HG03060 (cell line): ENCODE measurements around the gene RELB.
A peak's percentile ranks its signal among the peaks of the same experiment; 100 is the strongest.

Source experiments
- ATAC-seq: cut with Tn5 transposase; IDR thresholded peaks from one replicate; pipeline ENCODE4 v1.9.1; 2021; ENCODE audit warnings: low read depth, moderate number of reproducible peaks; ENCODE audit not compliant: unreplicated experiment

RELB gene

GRCh38 chr19:45056831-45057230 is 55.6 kb downstream of the RELB start:
- ATAC-seq = no peak

GRCh38 chr19:45057444-45057843 is 56.2 kb downstream of the RELB start:
- no peak for ATAC-seq

- no peak for ATAC-seq
Measured at GRCh38 chr19:45058622-45059159, 57.4 kb downstream of the RELB start.

- ATAC-seq = no peak
Measured at GRCh38 chr19:45059258-45059965, 58.1 kb downstream of the RELB start.

GRCh38 chr19:45061965-45062364 is 60.7 kb downstream of the RELB start:
- ATAC-seq = no peak

- no peak for ATAC-seq
Measured at GRCh38 chr19:45063851-45064801, 62.9 kb downstream of the RELB start.

- ATAC-seq = no peak
Measured at GRCh38 chr19:45066921-45067661, 65.8 kb downstream of the RELB start.

- no peak for ATAC-seq
Measured at GRCh38 chr19:45068041-45068440, 66.8 kb downstream of the RELB start.

- ATAC-seq = no peak
Measured at GRCh38 chr19:45069056-45069455, 67.8 kb downstream of the RELB start.

- no peak for ATAC-seq
Measured at GRCh38 chr19:45070214-45070613, 69.0 kb downstream of the RELB start.

- ATAC-seq = no peak
Measured at GRCh38 chr19:45070861-45071544, 69.7 kb downstream of the RELB start.

GRCh38 chr19:45071545-45071938 is 70.3 kb downstream of the RELB start:
- no peak for ATAC-seq

GRCh38 chr19:45071969-45072790 is 70.9 kb downstream of the RELB start:
- ATAC-seq = no peak

GRCh38 chr19:45074744-45075300 is 73.6 kb downstream of the RELB start:
- no peak for ATAC-seq

- ATAC-seq = peak; percentile 39
Measured at GRCh38 chr19:45075301-45076028, 74.2 kb downstream of the RELB start.

GRCh38 chr19:45076029-45076850 is 75.0 kb downstream of the RELB start, which contains the start of gene ZNF296:
ZNF296 (minus strand) TSS chr19:45076478; CDS start chr19:45076373, 105 bp downstream.
- no peak for ATAC-seq
